WTC11 (cell line): ENCODE measurements around the gene HK2.

Source experiments
- CBFB ChIP-seq: sonication (generic); formaldehyde crosslinking; IDR thresholded peaks from 2 replicates; pipeline ENCODE4 v1.8.1; 2022; ENCODE audit warnings: mild to moderate bottlenecking, low read depth, missing genetic modification reagents
- CTCF ChIP-seq: fragments of 200-600 bp; IDR thresholded peaks from 2 replicates; pipeline ENCODE4 v1.8.0; 2022; ENCODE audit warnings: antibody characterized with exemption
- FOXJ3 ChIP-seq: sonication (generic); formaldehyde crosslinking; IDR thresholded peaks from 2 replicates; pipeline ENCODE4 v1.9.0; 2021; ENCODE audit warnings: missing genetic modification reagents, mild to moderate bottlenecking, borderline replicate concordance
- GABPB1 ChIP-seq: sonication (generic); formaldehyde crosslinking; IDR thresholded peaks from 2 replicates; pipeline ENCODE4 v1.8.1; 2023; ENCODE audit warnings: mild to moderate bottlenecking, missing genetic modification reagents
- HMGXB4 ChIP-seq: sonication (generic); formaldehyde crosslinking; IDR thresholded peaks from 2 replicates; pipeline ENCODE4 v1.8.1; 2023; ENCODE audit warnings: mild to moderate bottlenecking, moderate library complexity, missing genetic modification reagents
- IRF2 ChIP-seq: sonication (generic); formaldehyde crosslinking; IDR thresholded peaks from 2 replicates; pipeline ENCODE4 v1.8.0; 2022; ENCODE audit warnings: low read depth, missing genetic modification reagents, borderline replicate concordance
- MAX ChIP-seq: sonication (generic); formaldehyde crosslinking; IDR thresholded peaks from 2 replicates; pipeline ENCODE4 v1.8.0; 2022; ENCODE audit warnings: mild to moderate bottlenecking, missing genetic modification reagents
- MXD4 ChIP-seq: fragments of 250-450 bp; sonication (Bioruptor Pico); IDR thresholded peaks from 2 replicates; pipeline ENCODE4 v1.8.0; 2021; ENCODE audit warnings: mild to moderate bottlenecking, moderate library complexity, borderline replicate concordance
- NR2C2 ChIP-seq: sonication (generic); formaldehyde crosslinking; IDR thresholded peaks from 2 replicates; pipeline ENCODE4 v1.8.0; 2022; ENCODE audit warnings: mild to moderate bottlenecking, missing genetic modification reagents
- SOX15 ChIP-seq: fragments of 250-450 bp; sonication (Bioruptor Pico); IDR thresholded peaks from 2 replicates; pipeline ENCODE4 v1.9.0; 2021; ENCODE audit warnings: mild to moderate bottlenecking
- ZNF416 ChIP-seq: fragments of 250-450 bp; sonication (Bioruptor Pico); IDR thresholded peaks from 2 replicates; pipeline ENCODE4 v1.9.0; 2021; ENCODE audit warnings: mild to moderate bottlenecking, inconsistent platforms
- TF ChIP-seq, protein P1 (sequence below): fragments of 250-450 bp; sonication (Bioruptor Pico); IDR thresholded peaks from 2 replicates; pipeline ENCODE4 v1.9.0; 2021; ENCODE audit warnings: mild to moderate bottlenecking
- TF ChIP-seq, protein P2 (sequence below): sonication (generic); formaldehyde crosslinking; IDR thresholded peaks from 2 replicates; pipeline ENCODE4 v1.8.1; 2022; ENCODE audit warnings: low read depth, mild to moderate bottlenecking, moderate library complexity, missing genetic modification reagents, borderline replicate concordance
- TF ChIP-seq, protein P3 (sequence below): sonication (generic); formaldehyde crosslinking; IDR thresholded peaks from 2 replicates; pipeline ENCODE4 v1.8.1; 2023; ENCODE audit warnings: mild to moderate bottlenecking, missing genetic modification reagents, moderate library complexity

DNA sequence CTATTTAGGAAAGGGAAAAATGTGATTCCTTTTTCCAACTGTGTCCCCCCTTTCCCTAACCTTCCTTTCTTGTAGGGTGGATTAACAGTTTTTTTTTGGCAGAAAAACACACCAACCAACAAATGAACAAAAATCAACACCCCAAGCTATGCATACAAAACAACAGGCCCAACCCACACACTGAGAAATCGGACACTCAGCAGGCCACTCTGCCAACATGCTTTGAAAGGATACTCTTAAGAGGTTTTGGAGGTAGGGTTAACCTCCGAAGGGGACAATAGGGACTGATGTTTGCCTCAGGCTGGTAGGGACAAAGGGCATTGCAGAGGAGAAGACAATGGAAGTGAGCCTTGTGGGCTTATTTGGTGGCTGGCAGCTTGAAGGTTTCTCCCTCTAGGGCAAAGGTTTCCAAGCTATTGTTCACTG is 91.4 kb downstream of the HK2 start:
- TF ChIP-seq GABPB1, result no peak
- no peak for TF ChIP-seq CTCF
- no peak for TF ChIP-seq MAX (CRISPR knock-in tag)
- TF ChIP-seq, protein P1, sequence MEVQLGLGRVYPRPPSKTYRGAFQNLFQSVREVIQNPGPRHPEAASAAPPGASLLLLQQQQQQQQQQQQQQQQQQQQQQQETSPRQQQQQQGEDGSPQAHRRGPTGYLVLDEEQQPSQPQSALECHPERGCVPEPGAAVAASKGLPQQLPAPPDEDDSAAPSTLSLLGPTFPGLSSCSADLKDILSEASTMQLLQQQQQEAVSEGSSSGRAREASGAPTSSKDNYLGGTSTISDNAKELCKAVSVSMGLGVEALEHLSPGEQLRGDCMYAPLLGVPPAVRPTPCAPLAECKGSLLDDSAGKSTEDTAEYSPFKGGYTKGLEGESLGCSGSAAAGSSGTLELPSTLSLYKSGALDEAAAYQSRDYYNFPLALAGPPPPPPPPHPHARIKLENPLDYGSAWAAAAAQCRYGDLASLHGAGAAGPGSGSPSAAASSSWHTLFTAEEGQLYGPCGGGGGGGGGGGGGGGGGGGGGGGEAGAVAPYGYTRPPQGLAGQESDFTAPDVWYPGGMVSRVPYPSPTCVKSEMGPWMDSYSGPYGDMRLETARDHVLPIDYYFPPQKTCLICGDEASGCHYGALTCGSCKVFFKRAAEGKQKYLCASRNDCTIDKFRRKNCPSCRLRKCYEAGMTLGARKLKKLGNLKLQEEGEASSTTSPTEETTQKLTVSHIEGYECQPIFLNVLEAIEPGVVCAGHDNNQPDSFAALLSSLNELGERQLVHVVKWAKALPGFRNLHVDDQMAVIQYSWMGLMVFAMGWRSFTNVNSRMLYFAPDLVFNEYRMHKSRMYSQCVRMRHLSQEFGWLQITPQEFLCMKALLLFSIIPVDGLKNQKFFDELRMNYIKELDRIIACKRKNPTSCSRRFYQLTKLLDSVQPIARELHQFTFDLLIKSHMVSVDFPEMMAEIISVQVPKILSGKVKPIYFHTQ (CRISPR knock-in tag), result no peak
- no peak for TF ChIP-seq MXD4 (CRISPR knock-in tag)
- no peak for TF ChIP-seq HMGXB4 (CRISPR knock-in tag)
- no peak for TF ChIP-seq ZNF416 (CRISPR knock-in tag)
- no peak for TF ChIP-seq IRF2 (CRISPR knock-in tag)
- no peak for TF ChIP-seq SOX15 (CRISPR knock-in tag)
- TF ChIP-seq, protein P2, sequence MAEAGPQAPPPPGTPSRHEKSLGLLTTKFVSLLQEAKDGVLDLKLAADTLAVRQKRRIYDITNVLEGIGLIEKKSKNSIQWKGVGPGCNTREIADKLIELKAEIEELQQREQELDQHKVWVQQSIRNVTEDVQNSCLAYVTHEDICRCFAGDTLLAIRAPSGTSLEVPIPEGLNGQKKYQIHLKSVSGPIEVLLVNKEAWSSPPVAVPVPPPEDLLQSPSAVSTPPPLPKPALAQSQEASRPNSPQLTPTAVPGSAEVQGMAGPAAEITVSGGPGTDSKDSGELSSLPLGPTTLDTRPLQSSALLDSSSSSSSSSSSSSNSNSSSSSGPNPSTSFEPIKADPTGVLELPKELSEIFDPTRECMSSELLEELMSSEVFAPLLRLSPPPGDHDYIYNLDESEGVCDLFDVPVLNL (CRISPR knock-in tag), result no peak
- TF ChIP-seq CBFB (CRISPR knock-in tag), result no peak
- TF ChIP-seq, protein P3, sequence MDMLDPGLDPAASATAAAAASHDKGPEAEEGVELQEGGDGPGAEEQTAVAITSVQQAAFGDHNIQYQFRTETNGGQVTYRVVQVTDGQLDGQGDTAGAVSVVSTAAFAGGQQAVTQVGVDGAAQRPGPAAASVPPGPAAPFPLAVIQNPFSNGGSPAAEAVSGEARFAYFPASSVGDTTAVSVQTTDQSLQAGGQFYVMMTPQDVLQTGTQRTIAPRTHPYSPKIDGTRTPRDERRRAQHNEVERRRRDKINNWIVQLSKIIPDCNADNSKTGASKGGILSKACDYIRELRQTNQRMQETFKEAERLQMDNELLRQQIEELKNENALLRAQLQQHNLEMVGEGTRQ (CRISPR knock-in tag), result no peak
- TF ChIP-seq NR2C2 (CRISPR knock-in tag), result no peak
- TF ChIP-seq FOXJ3 (CRISPR knock-in tag), result no peak
